ENCODE results near the gene SH3D19. TPM values are rescaled to one million over a fixed set of nuclear protein-coding genes. Genes with fewer than 3 reads are reported as not detected.

SH3D19 gene
- polyA plus RNA-seq, 2 of the 4 experiments (the other 2 are of a cell fraction), result 15.3 to 22.9 TPM

DNA sequence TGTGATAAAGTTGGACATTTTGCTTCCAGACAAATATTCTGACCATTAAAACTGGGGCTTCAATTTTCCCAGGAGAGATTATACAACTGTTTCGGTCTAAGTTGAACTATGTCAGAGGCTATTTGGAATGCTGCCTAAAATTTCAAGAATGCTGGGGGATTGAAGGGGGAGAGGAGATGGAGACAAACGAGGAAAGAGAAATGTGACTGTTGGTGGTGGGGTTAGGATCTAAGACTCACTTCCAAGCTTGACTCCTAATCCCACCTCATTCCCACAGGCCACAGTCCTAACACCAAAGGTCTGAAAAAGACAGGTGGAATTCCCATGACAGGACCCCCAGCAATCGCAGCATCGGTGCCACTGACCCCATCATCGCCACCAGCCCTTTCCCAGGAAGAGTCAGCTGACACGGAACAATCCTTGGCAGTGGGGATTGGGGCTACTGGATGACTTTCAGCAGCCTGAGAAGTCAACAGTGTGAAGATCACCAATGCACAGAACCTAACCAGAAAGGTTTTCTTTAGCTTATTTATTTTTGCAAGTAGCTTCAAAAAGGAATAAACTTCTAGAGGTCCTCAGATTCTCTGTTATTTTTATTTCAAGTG is 122.5 kb downstream of the SH3D19 start:
- 82% methylated on average over 6 of the region's 6 CpGs for WGBS (ENCODE audit: missing lambda C conversion rate)
- Histone ChIP-seq H3K9me3 (no peaks in the 10 kb centered on the region), H3K4me2 (no peak overlapping the region), H3K4me3 (no peak overlapping the region), H3K27ac (no peak overlapping the region), H3K4me1 (peaks cover 21% of the 10 kb centered on the region; the same call in 2 of the 3 replicates)
- ChIA-PET POLR2A (no interaction called here), CTCF (no interaction called here)
- ATAC-seq, result no peak
- DNase-seq (ENCODE audit: low read depth in 1 of 2, low spot score in 1 of 2), result no peak
- no peak for FAIRE-seq
- no peak for TF ChIP-seq RFX5 (IDR thresholded peaks at IDR 0.05)
- TF ChIP-seq NPAS2 (CRISPR knock-in tag; IDR thresholded peaks at IDR 0.05; ENCODE audit: borderline replicate concordance), result no peak
- no peak for TF ChIP-seq NR3C1 (IDR thresholded peaks at IDR 0.05)
- no peak for TF ChIP-seq EP300 (IDR thresholded peaks at IDR 0.05)
- TF ChIP-seq HEYL (CRISPR knock-in tag; IDR thresholded peaks at IDR 0.05), result no peak
- no peak for TF ChIP-seq TP53 (CRISPR knock-in tag; IDR thresholded peaks at IDR 0.05)
- TF ChIP-seq RNF2 (IDR thresholded peaks at IDR 0.05; ENCODE audit: borderline replicate concordance, low read depth), result no peak
- TF ChIP-seq BCL3 (IDR thresholded peaks at IDR 0.05), result no peak
- TF ChIP-seq SMC3 (IDR thresholded peaks at IDR 0.05), result no peak
- no peak for TF ChIP-seq CBX8 (IDR thresholded peaks at IDR 0.05)
- no peak for TF ChIP-seq ZC3H11A (IDR thresholded peaks at IDR 0.05)
- TF ChIP-seq ZNF302 (CRISPR knock-in tag; IDR thresholded peaks at IDR 0.05), result no peak
- no peak for TF ChIP-seq PHF8 (IDR thresholded peaks at IDR 0.05; ENCODE audit: borderline replicate concordance, low read depth)
- no peak for TF ChIP-seq POLR2AphosphoS2 (conservative IDR thresholded peaks at IDR 0.05; ENCODE audit: low read length)
- no peak for TF ChIP-seq MAFK (IDR thresholded peaks at IDR 0.05; ENCODE audit: partially characterized antibody)
- TF ChIP-seq, protein P1, sequence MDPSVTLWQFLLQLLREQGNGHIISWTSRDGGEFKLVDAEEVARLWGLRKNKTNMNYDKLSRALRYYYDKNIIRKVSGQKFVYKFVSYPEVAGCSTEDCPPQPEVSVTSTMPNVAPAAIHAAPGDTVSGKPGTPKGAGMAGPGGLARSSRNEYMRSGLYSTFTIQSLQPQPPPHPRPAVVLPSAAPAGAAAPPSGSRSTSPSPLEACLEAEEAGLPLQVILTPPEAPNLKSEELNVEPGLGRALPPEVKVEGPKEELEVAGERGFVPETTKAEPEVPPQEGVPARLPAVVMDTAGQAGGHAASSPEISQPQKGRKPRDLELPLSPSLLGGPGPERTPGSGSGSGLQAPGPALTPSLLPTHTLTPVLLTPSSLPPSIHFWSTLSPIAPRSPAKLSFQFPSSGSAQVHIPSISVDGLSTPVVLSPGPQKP (IDR thresholded peaks at IDR 0.05; ENCODE audit: low read depth, low read length), result no peak
- TF ChIP-seq RAD21 (conservative IDR thresholded peaks at IDR 0.05 in 1 of 2, IDR thresholded peaks at IDR 0.05 in 1 of 2), result no peak
- TF ChIP-seq USF2 (IDR thresholded peaks at IDR 0.05), result no peak

- Histone ChIP-seq H3K27ac (no peak overlapping the region), H3K9me3 (no peaks in the 10 kb centered on the region), H3K4me2 (no peak overlapping the region), H3K4me3 (no peak overlapping the region), H3K4me1 (peaks cover 21% of the 10 kb centered on the region; the same call in 2 of the 3 replicates)
- WGBS (ENCODE audit: missing lambda C conversion rate), result 99% methylated on average over 2 of the region's 2 CpGs
- ChIA-PET POLR2A (no interaction called here), CTCF (no interaction called here)
- no peak for DNase-seq (ENCODE audit: low read depth in 1 of 2, low spot score in 1 of 2)
- FAIRE-seq, result no peak
- no peak for ATAC-seq
- TF ChIP-seq, protein P2, sequence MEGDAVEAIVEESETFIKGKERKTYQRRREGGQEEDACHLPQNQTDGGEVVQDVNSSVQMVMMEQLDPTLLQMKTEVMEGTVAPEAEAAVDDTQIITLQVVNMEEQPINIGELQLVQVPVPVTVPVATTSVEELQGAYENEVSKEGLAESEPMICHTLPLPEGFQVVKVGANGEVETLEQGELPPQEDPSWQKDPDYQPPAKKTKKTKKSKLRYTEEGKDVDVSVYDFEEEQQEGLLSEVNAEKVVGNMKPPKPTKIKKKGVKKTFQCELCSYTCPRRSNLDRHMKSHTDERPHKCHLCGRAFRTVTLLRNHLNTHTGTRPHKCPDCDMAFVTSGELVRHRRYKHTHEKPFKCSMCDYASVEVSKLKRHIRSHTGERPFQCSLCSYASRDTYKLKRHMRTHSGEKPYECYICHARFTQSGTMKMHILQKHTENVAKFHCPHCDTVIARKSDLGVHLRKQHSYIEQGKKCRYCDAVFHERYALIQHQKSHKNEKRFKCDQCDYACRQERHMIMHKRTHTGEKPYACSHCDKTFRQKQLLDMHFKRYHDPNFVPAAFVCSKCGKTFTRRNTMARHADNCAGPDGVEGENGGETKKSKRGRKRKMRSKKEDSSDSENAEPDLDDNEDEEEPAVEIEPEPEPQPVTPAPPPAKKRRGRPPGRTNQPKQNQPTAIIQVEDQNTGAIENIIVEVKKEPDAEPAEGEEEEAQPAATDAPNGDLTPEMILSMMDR (IDR thresholded peaks at IDR 0.05), result no peak
- TF ChIP-seq POLR2A (IDR thresholded peaks at IDR 0.05; ENCODE audit: low read length), result no peak
- no peak for TF ChIP-seq HOXA7 (CRISPR knock-in tag; IDR thresholded peaks at IDR 0.05)
- TF ChIP-seq TFCP2L1 (CRISPR knock-in tag; IDR thresholded peaks at IDR 0.05), result no peak
- TF ChIP-seq HEYL (CRISPR knock-in tag; IDR thresholded peaks at IDR 0.05), result no peak
Observed at GRCh38 chr4:151202381-151202780, 123.0 kb downstream of the SH3D19 start.

Measured in A549 (cell line).